Measurements from ENCODE around the gene SDK2. TPM values are rescaled to one million over a fixed set of nuclear protein-coding genes. Genes with fewer than 3 reads are reported as not detected.

Gene SDK2
- total and polyA plus RNA-seq, 2 of the 8 experiments (the other 6 are each of a cell fraction or from before 2014, with no cell fraction given) = 3.9 to 4.1 TPM

DNA sequence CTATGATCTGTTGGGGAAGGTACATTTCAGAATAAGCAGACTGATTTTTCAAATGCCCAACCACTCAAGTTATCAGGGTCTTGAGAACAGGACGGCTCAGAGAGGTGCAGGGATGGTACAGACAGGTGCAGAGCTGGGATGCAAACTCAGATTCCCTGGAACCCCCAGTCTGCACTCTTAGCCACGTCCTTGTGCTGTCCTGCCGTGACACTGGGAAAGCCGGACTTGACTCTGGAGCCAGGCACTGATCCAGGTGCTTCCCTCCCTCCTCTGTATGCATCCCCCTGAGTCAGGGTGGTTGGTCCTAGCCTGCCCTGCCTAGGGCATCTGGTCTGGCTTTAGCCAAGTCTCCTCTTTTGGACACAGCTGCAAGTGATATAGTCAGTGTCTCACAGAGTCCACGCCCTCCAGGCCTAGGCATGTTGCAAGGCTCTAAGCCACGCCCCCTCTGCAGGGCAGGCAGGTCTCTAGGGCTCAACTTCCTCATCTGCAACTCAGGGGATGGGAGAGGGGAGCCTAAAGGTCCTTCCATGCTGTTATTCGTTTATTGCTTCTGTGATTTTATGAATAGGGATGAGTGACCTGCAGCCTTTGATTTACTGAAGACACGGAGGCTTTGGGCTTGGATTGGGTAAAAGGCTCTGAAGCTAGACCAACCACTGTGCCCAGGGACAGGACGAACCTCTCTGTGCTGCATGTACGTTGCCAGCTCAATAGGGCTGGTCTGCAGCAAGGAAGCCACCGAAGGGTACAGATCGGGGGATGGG, 97.3 kb downstream of the SDK2 start:
- Histone ChIP-seq H3K23ac (ENCODE audit: insufficient read length) (no peak overlapping the region), H3K23me2 (ENCODE audit: low read depth, low read length) (no peaks in the 10 kb centered on the region), H3K36me3 (ENCODE audit: control insufficient read depth in 2 of 4, insufficient read depth in 4 of 4, low read length in 3 of 4) (no peaks in the 10 kb centered on the region), H2BK120ac (replicated peaks; ENCODE audit: low read depth, low read length) (no peak overlapping the region), H3K9ac (replicated peaks in 1 of 4; ENCODE audit: extremely low read depth in 1 of 4, low read depth in 3 of 4, low read length in 3 of 4) (peak overlapping the region in 1 of 4 experiments; percentile 33; a peak in 1 of 7 replicates), H2BK20ac (ENCODE audit: low read length) (no peak overlapping the region), H4K91ac (replicated peaks; ENCODE audit: insufficient read length, low read length) (no peak overlapping the region), H3K4me1 (replicated peaks in 1 of 4; ENCODE audit: control insufficient read depth in 3 of 4, insufficient read depth in 4 of 4, low read length in 3 of 4) (peaks cover 0 to 32% (median 20%) of the 10 kb centered on the region in 4 experiments; a peak in 6 of 7 replicates), H3K79me2 (ENCODE audit: control insufficient read depth in 1 of 2, insufficient read depth in 2 of 2, low read length in 2 of 2) (no peaks in the 10 kb centered on the region), H2BK12ac (ENCODE audit: low read depth, low read length) (no peak overlapping the region; the same call in 1 of the 2 replicates), H2BK5ac (ENCODE audit: low read depth, low read length) (0 out of 2 replicates have a peak overlapping the region, but pooled peaks have one; percentile 6), H4K8ac (ENCODE audit: extremely low read depth, insufficient read depth, low read length) (no peak overlapping the region), H3K4me3 (ENCODE audit: extremely low read depth in 1 of 4, insufficient read depth in 2 of 4, low read depth in 3 of 4, low read length in 4 of 4) (no peak overlapping the region), H4K5ac (ENCODE audit: insufficient read length, low read depth, low read length) (no peak overlapping the region), H2BK15ac (ENCODE audit: low read length) (no peak overlapping the region), H3K4ac (replicated peaks; ENCODE audit: insufficient read length, low read depth, low read length) (no peak overlapping the region), H2AK5ac (ENCODE audit: low read depth, low read length) (peak overlapping the region; percentile 39; the same call in 1 of the 2 replicates), H2AFZ (ENCODE audit: low read length) (no peak overlapping the region), H3K27me3 (replicated peaks in 1 of 4; ENCODE audit: control insufficient read depth in 3 of 4, extremely low read depth in 1 of 4, insufficient read depth in 3 of 4, low read length in 3 of 4) (no peaks in the 10 kb centered on the region; a peak in 1 of 7 replicates), H3K79me1 (ENCODE audit: low read depth, low read length) (0 out of 2 replicates have a peak, but pooled peaks cover 2% of the 10 kb centered on the region), H4K20me1 (replicated peaks in 1 of 2; ENCODE audit: control insufficient read depth in 1 of 2, insufficient read depth in 2 of 2, low read length in 2 of 2) (peaks cover 0 to 3% of the 10 kb centered on the region in 2 experiments), H3K56ac (replicated peaks; ENCODE audit: insufficient read length, low read depth, low read length) (no peak overlapping the region), H3K14ac (ENCODE audit: insufficient read length) (no peak overlapping the region), H3K9me3 (ENCODE audit: insufficient read depth in 2 of 2, low read depth in 1 of 2, low read length in 1 of 2) (no peaks in the 10 kb centered on the region), H3K4me2 (ENCODE audit: insufficient read depth in 1 of 2, low read depth in 2 of 2, low read length in 2 of 2) (0 out of 4 replicates have a peak overlapping the region, but pooled peaks of 1 of the 2 experiments have one; percentile 5), H3K18ac (ENCODE audit: extremely low read depth, low read length) (peak overlapping the region; percentile 55; the same call in 1 of the 2 replicates), H3K27ac (ENCODE audit: low read depth, low read length) (no peak overlapping the region)
- POLR2A ChIA-PET (ENCODE audit: partially characterized antibody) = no interaction called here
- FAIRE-seq = no peak
- DNase-seq (ENCODE audit: low read depth in 1 of 2, low spot score in 2 of 2) = peak in 1 of 2 experiments; percentile 72
- CTCF ChIA-PET (ENCODE audit: partially characterized antibody) = interaction anchor here (1.4 to 1.5 kb wide), 2 partner anchors 13 to 68 kb away, joined by 3 read pairs; no protein-coding TSS in a partner anchor
- WGBS, 2 experiments (ENCODE audit: extremely low coverage in 1 of 2, insufficient coverage in 1 of 2, insufficient read length in 1 of 2, insufficient replicate concordance in 2 of 2, low coverage in 1 of 2, low lambda C conversion rate in 2 of 2, missing lambda C conversion rate in 1 of 2) = 71% methylated on average over 12 of the region's 12 CpGs; no CpG with 5 or more reads in 1 of the 2 experiments
- TF ChIP-seq TEAD4 (IDR thresholded peaks at IDR 0.05; ENCODE audit: low read depth, low read length) = no peak
- TF ChIP-seq, protein P1, sequence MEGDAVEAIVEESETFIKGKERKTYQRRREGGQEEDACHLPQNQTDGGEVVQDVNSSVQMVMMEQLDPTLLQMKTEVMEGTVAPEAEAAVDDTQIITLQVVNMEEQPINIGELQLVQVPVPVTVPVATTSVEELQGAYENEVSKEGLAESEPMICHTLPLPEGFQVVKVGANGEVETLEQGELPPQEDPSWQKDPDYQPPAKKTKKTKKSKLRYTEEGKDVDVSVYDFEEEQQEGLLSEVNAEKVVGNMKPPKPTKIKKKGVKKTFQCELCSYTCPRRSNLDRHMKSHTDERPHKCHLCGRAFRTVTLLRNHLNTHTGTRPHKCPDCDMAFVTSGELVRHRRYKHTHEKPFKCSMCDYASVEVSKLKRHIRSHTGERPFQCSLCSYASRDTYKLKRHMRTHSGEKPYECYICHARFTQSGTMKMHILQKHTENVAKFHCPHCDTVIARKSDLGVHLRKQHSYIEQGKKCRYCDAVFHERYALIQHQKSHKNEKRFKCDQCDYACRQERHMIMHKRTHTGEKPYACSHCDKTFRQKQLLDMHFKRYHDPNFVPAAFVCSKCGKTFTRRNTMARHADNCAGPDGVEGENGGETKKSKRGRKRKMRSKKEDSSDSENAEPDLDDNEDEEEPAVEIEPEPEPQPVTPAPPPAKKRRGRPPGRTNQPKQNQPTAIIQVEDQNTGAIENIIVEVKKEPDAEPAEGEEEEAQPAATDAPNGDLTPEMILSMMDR (IDR thresholded peaks at IDR 0.05; ENCODE audit: control extremely low read depth in 1 of 3, insufficient read depth in 1 of 3, low read depth in 1 of 3, low read length in 3 of 3) = 0 out of 4 replicates have a peak, but pooled peaks of 1 of the 3 experiments have one; percentile 6
- TF ChIP-seq CEBPB (IDR thresholded peaks at IDR 0.05; ENCODE audit: low read depth, low read length) = peak; percentile 68
